IPS-11a (cell line): ENCODE measurements around the gene ARHGEF39.
A peak's percentile ranks its signal among the peaks of the same experiment; 100 is the strongest.
"Not testable (repeated sequence)": the region's sequence is repeated elsewhere in the genome, so short reads cannot be mapped to it uniquely, and the experiment has no call there.

ENCODE experiments used
- H3K4me3 ChIP-seq: one replicate; pipeline ENCODE4 v1.5.1; 2013; ENCODE audit warnings: low read depth, low read length, control low read depth

ARHGEF39 gene

DNA sequence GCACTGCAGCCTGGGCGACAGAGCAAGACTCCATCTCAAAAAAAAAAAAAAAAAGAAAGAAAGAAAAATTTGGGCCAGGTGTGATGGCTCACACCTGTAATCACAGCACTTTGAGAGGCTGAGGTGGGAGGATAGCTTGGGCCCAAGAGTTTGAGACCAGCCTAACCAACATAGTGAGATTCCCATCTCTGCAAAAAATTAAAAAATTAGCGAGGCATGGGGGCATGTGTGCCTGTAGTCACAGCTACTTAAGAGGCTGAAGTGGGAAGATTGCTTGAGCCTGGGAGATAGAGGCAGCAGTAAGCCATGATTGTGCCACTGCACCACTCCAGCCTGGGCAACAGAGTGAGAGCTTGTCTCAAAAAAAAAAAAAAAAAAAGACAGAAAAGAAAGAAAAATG lies 11.4 kb downstream of the ARHGEF39 start:
- no peak overlapping the region for H3K4me3 ChIP-seq

DNA sequence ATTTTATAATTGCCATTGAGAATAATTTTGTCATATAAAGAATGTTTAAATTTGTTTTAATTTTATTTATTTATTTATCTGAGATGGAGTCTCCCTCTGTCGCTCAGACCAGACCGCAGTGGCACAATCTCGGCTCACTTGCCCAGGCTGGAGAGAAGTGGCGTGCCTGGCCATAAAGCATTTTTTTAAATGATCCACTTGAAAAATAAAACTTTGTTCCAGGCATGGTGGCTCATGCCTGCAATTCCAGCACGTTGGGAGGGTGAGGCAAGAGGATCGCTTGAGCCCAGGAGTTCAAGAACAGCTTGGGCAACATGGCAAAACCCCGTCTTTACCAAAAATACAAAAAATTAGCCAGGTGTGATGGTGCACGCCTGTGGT lies 12.2 kb downstream of the ARHGEF39 start:
- H3K4me3 ChIP-seq = no peak overlapping the region

- no peak overlapping the region for H3K4me3 ChIP-seq
Measured at GRCh38 chr9:35651956-35652828, 12.8 kb downstream of the ARHGEF39 start.

- no peak within 1 kb of the TSS for H3K4me3 ChIP-seq
Measured at GRCh38 chr9:35650341-35651158, 14.4 kb downstream of the ARHGEF39 start, which contains the start of gene SIT1. SIT1 (minus strand) TSS chr9:35650931; CDS start chr9:35650853, 78 bp downstream.

DNA sequence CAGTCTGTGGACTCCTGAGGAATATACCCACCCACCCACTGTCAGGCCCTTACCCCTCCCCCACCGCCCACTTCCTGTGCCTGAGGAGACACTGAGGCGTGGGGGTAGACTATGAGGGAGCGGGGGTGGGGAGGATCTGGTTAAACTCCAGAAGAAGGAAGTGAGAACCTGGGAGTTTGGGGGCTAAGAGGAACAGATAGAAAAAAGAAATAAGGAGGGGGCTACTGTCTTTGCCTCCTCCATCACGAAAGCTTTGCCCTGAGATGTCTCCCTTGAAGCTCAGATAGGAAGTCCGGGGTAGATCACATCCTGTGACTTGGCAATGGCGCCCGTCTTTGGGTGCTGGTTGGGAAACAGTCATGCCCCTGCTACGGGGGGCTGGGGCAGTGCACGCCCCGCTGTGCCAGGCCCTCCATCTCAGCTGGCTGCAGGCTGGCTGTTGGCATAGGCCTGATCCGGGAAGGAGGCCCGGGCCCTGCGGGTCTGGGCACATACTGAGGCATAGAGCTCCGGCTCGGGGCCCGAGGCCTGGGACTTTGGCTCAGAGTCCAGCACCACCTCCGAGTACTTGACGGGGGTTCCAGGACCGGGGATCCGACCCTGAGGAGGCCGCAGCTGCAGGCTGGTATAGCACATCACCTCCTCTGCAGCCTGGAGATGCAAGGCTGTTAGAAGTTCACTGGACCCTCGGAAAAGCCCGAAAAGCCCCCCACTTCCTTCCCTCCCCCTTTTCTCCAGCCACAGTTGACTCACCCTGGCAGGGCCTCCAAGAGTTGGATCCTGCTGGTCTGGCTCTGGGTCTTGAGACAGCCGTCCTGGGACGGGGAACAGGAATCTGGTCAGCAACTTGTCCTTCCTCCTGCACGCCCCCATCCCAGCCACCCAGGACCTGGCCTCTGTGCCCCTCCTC lies 15.3 kb downstream of the ARHGEF39 start:
- H3K4me3 ChIP-seq = no peak overlapping the region

DNA sequence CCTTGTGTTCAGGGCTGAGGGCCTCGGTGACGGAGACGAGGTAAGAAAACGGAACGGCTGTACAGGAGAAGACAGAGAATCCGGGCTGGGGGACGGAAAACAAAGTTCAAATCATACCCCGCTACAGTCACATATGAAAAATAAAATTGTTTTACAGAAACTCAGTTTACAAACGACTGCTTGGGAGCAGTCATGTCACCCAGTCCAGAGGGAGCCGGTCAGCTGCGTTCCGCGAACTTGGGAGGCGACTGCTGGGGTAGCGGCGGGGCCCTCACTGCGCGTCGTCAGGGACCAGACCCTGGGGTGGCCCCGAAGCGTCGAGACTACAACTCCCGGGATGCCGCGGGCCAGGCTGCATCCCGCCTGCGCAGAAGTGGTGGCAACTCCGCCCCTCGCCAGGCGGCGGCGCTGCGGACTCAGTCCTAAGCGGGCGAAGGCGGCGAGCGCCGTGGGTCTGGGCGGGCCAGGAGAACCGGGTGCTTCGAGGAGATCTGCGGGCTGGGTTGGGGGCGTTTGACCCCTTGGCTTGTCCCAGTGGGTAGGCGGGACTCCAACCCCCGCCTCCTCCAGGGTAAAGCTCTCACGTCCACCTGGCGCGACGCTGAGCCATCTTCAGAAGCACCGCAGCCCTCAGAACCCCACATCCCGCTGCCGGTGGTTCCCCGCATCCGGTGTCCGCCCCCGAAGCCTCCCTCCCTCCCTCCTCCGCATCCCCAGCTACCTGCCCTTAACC lies 18.3 kb downstream of the ARHGEF39 start:
- H3K4me3 ChIP-seq = peak overlapping the region; percentile 69

- H3K4me3 ChIP-seq = peak overlapping the region; percentile 69
Measured at GRCh38 chr9:35646153-35646532, 18.9 kb downstream of the ARHGEF39 start.

- H3K4me3 ChIP-seq = peak overlapping the region; percentile 69
Measured at GRCh38 chr9:35645736-35646135, 19.3 kb downstream of the ARHGEF39 start.

DNA sequence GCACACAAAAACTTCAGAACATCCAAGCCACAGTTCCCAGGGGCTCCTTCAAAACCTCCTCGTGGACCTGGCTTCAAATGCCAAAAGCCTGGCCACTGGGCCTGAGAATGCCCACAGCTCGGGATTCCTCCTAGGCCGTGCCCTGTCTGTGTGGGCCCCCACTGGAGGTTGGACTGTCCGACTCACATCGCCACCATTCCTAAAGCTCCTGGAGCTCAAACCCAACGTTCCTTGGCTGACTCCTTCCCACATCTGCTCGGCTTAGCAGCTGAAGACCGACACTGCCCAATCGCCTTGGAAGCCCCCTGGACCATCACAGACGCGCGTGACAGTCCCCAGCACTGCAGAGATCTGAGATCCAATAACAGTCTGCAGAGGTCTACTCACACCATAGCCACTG lies 21.9 kb downstream of the ARHGEF39 start:
- H3K4me3 ChIP-seq = no peak overlapping the region

- not testable (repeated sequence) for H3K4me3 ChIP-seq
Measured at GRCh38 chr9:35641478-35641877, 23.5 kb downstream of the ARHGEF39 start.

DNA sequence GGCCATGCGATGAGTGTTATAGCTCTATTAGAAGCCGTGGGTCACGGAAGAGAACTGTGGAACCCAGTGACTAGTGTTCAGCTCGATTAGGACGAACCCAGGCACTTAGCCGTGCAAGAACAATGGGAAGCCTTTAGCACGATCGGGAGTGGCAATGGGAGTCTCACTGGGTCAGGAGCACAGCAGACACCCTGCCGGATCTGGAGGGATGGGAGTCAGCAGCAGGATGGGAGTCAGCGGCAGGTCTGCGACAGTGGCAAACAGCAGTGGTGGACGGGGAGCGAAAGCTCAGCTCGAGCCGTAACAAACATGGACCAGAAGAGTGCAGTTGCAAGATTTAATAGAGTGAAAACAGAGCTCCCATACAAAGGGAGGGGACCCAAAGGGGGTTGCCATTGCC lies 24.6 kb downstream of the ARHGEF39 start:
- H3K4me3 ChIP-seq = not testable (repeated sequence)

DNA sequence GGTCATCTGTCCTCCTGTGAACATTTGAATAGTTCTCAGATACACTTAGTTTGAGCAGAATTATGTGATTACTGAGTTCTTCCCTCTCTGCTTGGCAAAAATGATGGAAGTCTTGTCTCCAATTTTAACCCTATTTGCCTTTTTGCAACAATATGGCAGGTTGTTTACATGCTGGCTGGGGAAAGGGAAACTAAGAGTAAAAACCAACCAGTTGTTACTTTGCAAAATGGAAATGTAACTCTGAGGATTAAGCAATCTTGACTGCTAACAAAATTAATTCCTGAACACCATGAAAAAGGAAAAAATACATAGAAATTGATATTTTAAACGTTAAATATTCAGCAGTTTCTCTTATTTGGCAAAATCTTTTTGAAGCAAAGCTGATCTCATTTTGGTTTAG lies 25.4 kb downstream of the ARHGEF39 start:
- H3K4me3 ChIP-seq = no peak overlapping the region

- H3K4me3 ChIP-seq = not testable (repeated sequence)
Measured at GRCh38 chr9:35639225-35639624, 25.8 kb downstream of the ARHGEF39 start.

GRCh38 chr9:35638751-35639150 lies 26.2 kb downstream of the ARHGEF39 start:
- not testable (repeated sequence) for H3K4me3 ChIP-seq

DNA sequence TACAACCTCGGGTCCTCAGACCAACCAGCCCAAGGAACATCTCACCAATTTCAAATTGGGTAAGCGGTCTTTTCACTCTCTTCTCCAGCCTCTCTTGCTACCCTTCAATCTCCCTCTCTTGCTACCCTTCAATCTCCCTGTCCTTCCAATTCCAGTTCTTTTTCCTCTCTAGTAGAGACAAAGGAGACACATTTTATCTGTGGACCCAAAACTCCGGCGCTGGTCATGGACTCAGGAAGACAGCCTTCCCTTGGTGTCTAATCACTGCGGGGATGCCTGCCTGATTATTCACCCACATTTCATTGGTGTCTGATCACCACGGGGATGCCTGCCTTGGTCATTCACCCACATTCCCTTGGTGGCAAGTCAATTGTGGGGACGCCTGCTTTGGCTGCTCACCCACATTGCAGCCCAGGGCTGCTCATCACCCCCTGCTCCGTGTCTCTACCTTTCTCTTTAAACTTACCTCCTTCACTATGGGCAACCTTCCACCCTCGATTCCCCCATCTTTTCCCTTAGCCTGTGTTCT lies 27.5 kb downstream of the ARHGEF39 start:
- H3K4me3 ChIP-seq = not testable (repeated sequence)

GRCh38 chr9:35636877-35637246 lies 28.1 kb downstream of the ARHGEF39 start:
- not testable (repeated sequence) for H3K4me3 ChIP-seq

GRCh38 chr9:35636135-35636876 lies 28.7 kb downstream of the ARHGEF39 start:
- no peak overlapping the region for H3K4me3 ChIP-seq

DNA sequence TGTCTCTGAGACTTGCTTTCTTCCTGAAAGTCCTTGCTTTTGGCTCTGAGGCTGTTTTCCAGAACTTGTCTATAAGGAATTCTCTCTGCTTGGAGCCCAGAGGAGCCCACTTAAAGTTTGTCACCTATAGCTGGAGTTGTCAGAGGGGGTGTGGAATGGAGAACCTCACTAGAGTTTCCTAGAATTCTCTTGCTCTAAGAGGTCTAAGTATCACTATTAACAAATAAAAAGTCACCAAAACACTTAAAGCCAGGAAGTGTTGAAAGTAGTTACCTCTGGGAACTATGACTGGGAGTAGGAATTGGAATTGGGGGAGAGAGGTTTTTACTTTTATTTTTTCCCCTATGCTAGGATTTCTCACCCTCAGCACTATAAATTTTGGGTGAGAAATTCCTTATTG lies 29.3 kb downstream of the ARHGEF39 start:
- H3K4me3 ChIP-seq = no peak overlapping the region

GRCh38 chr9:35629597-35629996 lies 35.4 kb downstream of the ARHGEF39 start:
- no peak overlapping the region for H3K4me3 ChIP-seq
